KOPT-K1 (cell line): ENCODE data around the gene NDEL1.

Experiments
- H3K27ac ChIP-seq: fragments of 200-600 bp; sonication (generic); 2 replicates; pipeline ENCODE4 v1.5.1; 2016; ENCODE audit warnings: antibody characterized with exemption, mild to moderate bottlenecking, low read depth, low read length; ENCODE audit not compliant: poor library complexity, severe bottlenecking
- H3K36me3 ChIP-seq: fragments of 200-600 bp; sonication (generic); 2 replicates; pipeline ENCODE4 v1.5.1; 2017; ENCODE audit warnings: antibody characterized with exemption, mild to moderate bottlenecking, low read length, moderate library complexity; ENCODE audit not compliant: insufficient read depth
- H3K9me3 ChIP-seq: fragments of 200-600 bp; sonication (generic); 2 replicates; pipeline ENCODE4 v1.5.1; 2017; ENCODE audit warnings: antibody characterized with exemption, low read length, mild to moderate bottlenecking; ENCODE audit not compliant: insufficient read depth, poor library complexity, severe bottlenecking

Gene NDEL1

GRCh38 chr17:8459831-8460230 is 24.1 kb downstream of the NDEL1 start:
- Histone ChIP-seq H3K27ac (no peak overlapping the region), H3K9me3 (no peaks in the 10 kb centered on the region), H3K36me3 (peaks cover 99% of the 10 kb centered on the region)

GRCh38 chr17:8462564-8462963 is 26.9 kb downstream of the NDEL1 start:
- peaks cover 95% of the 10 kb centered on the region for H3K36me3 ChIP-seq
- no peaks in the 10 kb centered on the region for H3K9me3 ChIP-seq
- no peak overlapping the region for H3K27ac ChIP-seq

GRCh38 chr17:8463099-8463498 is 27.4 kb downstream of the NDEL1 start:
- H3K36me3 ChIP-seq: peaks cover 95% of the 10 kb centered on the region
- H3K9me3 ChIP-seq: no peaks in the 10 kb centered on the region
- H3K27ac ChIP-seq: no peak overlapping the region

GRCh38 chr17:8464941-8465340 is 29.3 kb downstream of the NDEL1 start:
- Histone ChIP-seq H3K27ac (no peak overlapping the region), H3K36me3 (peaks cover 93% of the 10 kb centered on the region), H3K9me3 (no peaks in the 10 kb centered on the region)

- Histone ChIP-seq H3K36me3 (peaks cover 93% of the 10 kb centered on the region), H3K9me3 (no peaks in the 10 kb centered on the region), H3K27ac (no peak overlapping the region)
Measured at GRCh38 chr17:8465356-8465755, 29.7 kb downstream of the NDEL1 start.

GRCh38 chr17:8465759-8466158 is 30.1 kb downstream of the NDEL1 start:
- no peak overlapping the region for H3K27ac ChIP-seq
- H3K36me3 ChIP-seq: peaks cover 93% of the 10 kb centered on the region
- no peaks in the 10 kb centered on the region for H3K9me3 ChIP-seq

- H3K27ac ChIP-seq: no peak overlapping the region
- peaks cover 93% of the 10 kb centered on the region for H3K36me3 ChIP-seq
- H3K9me3 ChIP-seq: no peaks in the 10 kb centered on the region
Measured at GRCh38 chr17:8466456-8466855, 30.8 kb downstream of the NDEL1 start.

- Histone ChIP-seq H3K36me3 (peaks cover 93% of the 10 kb centered on the region), H3K9me3 (no peaks in the 10 kb centered on the region), H3K27ac (no peak overlapping the region)
Measured at GRCh38 chr17:8466873-8467272, 31.2 kb downstream of the NDEL1 start.

- Histone ChIP-seq H3K27ac (no peak overlapping the region), H3K36me3 (peaks cover 93% of the 10 kb centered on the region), H3K9me3 (no peaks in the 10 kb centered on the region)
Measured at GRCh38 chr17:8467527-8467926, 31.8 kb downstream of the NDEL1 start.

GRCh38 chr17:8468127-8468526 is 32.4 kb downstream of the NDEL1 start:
- peaks cover 93% of the 10 kb centered on the region for H3K36me3 ChIP-seq
- H3K9me3 ChIP-seq: no peaks in the 10 kb centered on the region
- H3K27ac ChIP-seq: no peak overlapping the region

GRCh38 chr17:8468980-8469379 is 33.3 kb downstream of the NDEL1 start:
- H3K36me3 ChIP-seq: peaks cover 92% of the 10 kb centered on the region

GRCh38 chr17:8469964-8470363 is 34.3 kb downstream of the NDEL1 start:
- Histone ChIP-seq H3K36me3 (peaks cover 92% of the 10 kb centered on the region), H3K27ac (no peak overlapping the region), H3K9me3 (no peaks in the 10 kb centered on the region)

More at GRCh38 chr17:8468980-8469379, 33.3 kb downstream of the NDEL1 start:
- Histone ChIP-seq H3K27ac (no peak overlapping the region), H3K9me3 (no peaks in the 10 kb centered on the region)

- Histone ChIP-seq H3K9me3 (no peaks in the 10 kb centered on the region), H3K36me3 (peaks cover 93% of the 10 kb centered on the region), H3K27ac (no peak overlapping the region)
Measured at GRCh38 chr17:8470447-8471047, 34.9 kb downstream of the NDEL1 start.

GRCh38 chr17:8472663-8473062 is 37.0 kb downstream of the NDEL1 start:
- Histone ChIP-seq H3K36me3 (peaks cover 97% of the 10 kb centered on the region), H3K9me3 (no peaks in the 10 kb centered on the region), H3K27ac (no peak overlapping the region)

GRCh38 chr17:8473451-8474192 is 37.9 kb downstream of the NDEL1 start:
- no peak overlapping the region for H3K27ac ChIP-seq
- peaks cover 97% of the 10 kb centered on the region for H3K36me3 ChIP-seq
- H3K9me3 ChIP-seq: no peaks in the 10 kb centered on the region

GRCh38 chr17:8474826-8475225 is 39.1 kb downstream of the NDEL1 start:
- H3K36me3 ChIP-seq: peaks cover 99% of the 10 kb centered on the region
- H3K9me3 ChIP-seq: no peaks in the 10 kb centered on the region
- no peak overlapping the region for H3K27ac ChIP-seq
